CD14-positive monocyte (primary cell): ENCODE results near the gene ASPSCR1. TPM values are rescaled to one million over a fixed set of nuclear protein-coding genes. Genes with fewer than 3 reads are reported as not detected.

Experiments used
- DNase-seq, 3 donors: peaks; one replicate each; pipeline ENCODE4 v3.0.0-alpha.2; 2011 to 2022
- H2AFZ ChIP-seq: 2 replicates; pipeline ENCODE4 v1.6.0; 2012; ENCODE audit warnings: mild to moderate bottlenecking, low read depth, low read length, inconsistent platforms; ENCODE audit not compliant: insufficient read depth, poor library complexity, severe bottlenecking
- H3K27ac ChIP-seq, 2 donors: 1 replicate in 1 of 2; 2 replicates in 1 of 2; pipeline ENCODE4 v1.5.1; 2012 to 2013; ENCODE audit warnings: low read length in 2 of 2, control low read depth in 1 of 2, inconsistent platforms in 1 of 2, low read depth in 1 of 2, mild to moderate bottlenecking in 1 of 2
- H3K27me3 ChIP-seq, 2 donors: one replicate each; pipeline versions ENCODE4 v1.6.0 to v1.6.1; 2011 to 2013; ENCODE audit warnings: low read length in 2 of 2; ENCODE audit not compliant: control insufficient read depth in 2 of 2, insufficient read depth in 2 of 2
- H3K36me3 ChIP-seq, 2 donors: replicated peaks in 1 of 2; 1 replicate in 1 of 2; 2 replicates in 1 of 2; pipeline versions ENCODE4 v1.5.1 to v1.6.1; 2012 to 2013; ENCODE audit warnings: low read length in 2 of 2, control low read depth in 1 of 2, inconsistent platforms in 1 of 2, mild to moderate bottlenecking in 1 of 2; ENCODE audit not compliant: insufficient read depth in 2 of 2, control insufficient read depth in 1 of 2
- H3K4me1 ChIP-seq, 2 donors: 1 replicate in 1 of 2; 2 replicates in 1 of 2; pipeline versions ENCODE4 v1.5.1 to v1.6.1; 2012 to 2013; ENCODE audit warnings: low read length in 2 of 2, control low read depth in 1 of 2, inconsistent platforms in 1 of 2, mild to moderate bottlenecking in 1 of 2, moderate library complexity in 1 of 2; ENCODE audit not compliant: insufficient read depth in 2 of 2, control insufficient read depth in 1 of 2
- H3K4me2 ChIP-seq: replicated peaks from 2 replicates; pipeline ENCODE3; 2012; ENCODE audit warnings: low read length, moderate library complexity, mild to moderate bottlenecking; ENCODE audit not compliant: poor library complexity, severe bottlenecking; ENCODE audit errors: extremely low read depth
- H3K4me3 ChIP-seq, 3 experiments: fragments of 200-600 bp in 1 of 3; sonication (generic) in 1 of 3; replicated peaks in 1 of 3; 1 replicate in 2 of 3; 2 replicates in 1 of 3; pipeline ENCODE4 v1.5.1; 2011 to 2013; ENCODE audit warnings: low read length in 3 of 3, mild to moderate bottlenecking in 3 of 3, control low read depth in 2 of 3, low read depth in 2 of 3, inconsistent platforms in 1 of 3, moderate library complexity in 1 of 3
- H3K79me2 ChIP-seq: 2 replicates; pipeline ENCODE4 v1.6.0; 2012; ENCODE audit warnings: mild to moderate bottlenecking, control low read depth, inconsistent platforms, low read length, moderate library complexity; ENCODE audit not compliant: insufficient read depth
- H3K9ac ChIP-seq: 2 replicates; pipeline ENCODE4 v1.6.0; 2017; ENCODE audit warnings: low read length, mild to moderate bottlenecking; ENCODE audit not compliant: insufficient read depth, poor library complexity, severe bottlenecking
- H3K9me3 ChIP-seq, 2 donors: replicated peaks in 1 of 2; 1 replicate in 1 of 2; 2 replicates in 1 of 2; pipeline versions ENCODE4 v1.5.1 to v1.6.1; 2012 to 2013; ENCODE audit warnings: low read length in 2 of 2, control low read depth in 1 of 2; ENCODE audit not compliant: control insufficient read depth in 1 of 2, insufficient read depth in 1 of 2
- H4K20me1 ChIP-seq: 2 replicates; pipeline ENCODE4 v1.6.0; 2012; ENCODE audit warnings: mild to moderate bottlenecking, low read length, control low read depth, moderate library complexity; ENCODE audit not compliant: insufficient read depth
- H3K27ac Mint-ChIP-seq, 7 donors: one replicate each; pipeline ENCODE4 v1.8.0; 2020; ENCODE audit warnings: mild to moderate bottlenecking in 7 of 7, mixed read lengths in 7 of 7, moderate library complexity in 6 of 7, inconsistent platforms in 2 of 7
- H3K27me3 Mint-ChIP-seq, 3 donors: one replicate each; pipeline ENCODE4 v1.8.0; 2021 to 2022; ENCODE audit warnings: low read depth in 3 of 3, mild to moderate bottlenecking in 3 of 3, mixed read lengths in 3 of 3, moderate library complexity in 3 of 3, inconsistent platforms in 1 of 3
- H3K36me3 Mint-ChIP-seq, 2 donors: one replicate each; pipeline ENCODE4 v1.8.0; 2020; ENCODE audit warnings: mixed read lengths in 2 of 2, inconsistent platforms in 1 of 2, mild to moderate bottlenecking in 1 of 2
- H3K4me1 Mint-ChIP-seq: one replicate; pipeline ENCODE4 v1.8.0; 2020; ENCODE audit warnings: mild to moderate bottlenecking, mixed read lengths
- H3K4me3 Mint-ChIP-seq, 2 donors: one replicate each; pipeline ENCODE4 v1.8.0; 2020; ENCODE audit warnings: mild to moderate bottlenecking in 2 of 2, mixed read lengths in 2 of 2, moderate library complexity in 1 of 2
- H3K9me3 Mint-ChIP-seq, 7 donors: one replicate each; pipeline ENCODE4 v1.8.0; 2020 to 2022; ENCODE audit warnings: mixed read lengths in 7 of 7, mild to moderate bottlenecking in 6 of 7, moderate library complexity in 6 of 7, inconsistent platforms in 2 of 7
- CTCF ChIP-seq: fragments of 200-600 bp; IDR thresholded peaks from one replicate; pipeline ENCODE4 v1.8.0; 2022; ENCODE audit warnings: antibody characterized with exemption, mild to moderate bottlenecking
- WGBS: methylation state at CpG from one replicate; pipeline ENCODE4 v1.1.5; 2013; ENCODE audit warnings: missing lambda C conversion rate; ENCODE audit not compliant: insufficient coverage; 5-methylcytosine and 5-hydroxymethylcytosine counted together
- intact Hi-C, 2 donors: fragments of 100-400 bp; cut with micrococcal nuclease; formaldehyde crosslinking; loops; one replicate each; pipeline versions ENCODE4 v1.15.0 to v1.15.1; 2023
- polyA plus RNA-seq, 3 donors: library from polyadenylated mRNA; depleted of rRNA in 1 of 3; unstranded in 2 of 3; stranded (reverse) in 1 of 3; fragments of 300-500 nt in 2 of 3; fragments of >200 nt in 1 of 3; fragmentation: Illumina TruSeq in 2 of 3; gene quantifications; 1 replicate in 2 of 3; 2 replicates in 1 of 3; pipeline ENCODE4 v1.2.3, GENCODE V29; 2012 to 2021

The ASPSCR1 gene
- polyA plus RNA-seq, 3 donors, result 25.5 to 31.9 (median 25.6) TPM

- Histone ChIP-seq H3K4me3 (no peak overlapping the region), H3K27ac (no peak overlapping the region), H3K4me2 (no peak overlapping the region), H3K9me3 (no peaks in the 10 kb centered on the region), H3K36me3 (peaks cover 0 to 9% of the 10 kb centered on the region in 2 donors), H3K9ac (no peak overlapping the region), H4K20me1 (peaks cover 7% of the 10 kb centered on the region), H2AFZ (no peak overlapping the region), H3K79me2 (no peaks in the 10 kb centered on the region), H3K4me1 (no peaks in the 10 kb centered on the region), H3K27me3 (no peaks in the 10 kb centered on the region)
- 98% methylated on average over 25 of the region's 30 CpGs for WGBS
- Mint-ChIP-seq H3K4me3 (no peak overlapping the region), H3K27me3 (peaks cover 2 to 3% (median 2%) of the 10 kb centered on the region in 3 donors), H3K27ac (no peak overlapping the region), H3K4me1 (no peaks in the 10 kb centered on the region), H3K36me3 (peaks cover 0 to 12% of the 10 kb centered on the region in 2 donors), H3K9me3 (no peaks in the 10 kb centered on the region)
- intact Hi-C loops, result no loop called here
- DNase-seq, result no peak
- TF ChIP-seq CTCF, result no peak
Measured at GRCh38 chr17:82005701-82006348, 28.4 kb downstream of the ASPSCR1 start.

GRCh38 chr17:82006468-82007227, 29.2 kb downstream of the ASPSCR1 start:
- WGBS, result 97% methylated on average over 15 of the region's 24 CpGs
- Histone ChIP-seq H3K4me2 (no peak overlapping the region), H3K27ac (no peak overlapping the region), H2AFZ (no peak overlapping the region), H3K4me1 (no peaks in the 10 kb centered on the region), H3K9me3 (no peaks in the 10 kb centered on the region), H4K20me1 (peaks cover 7% of the 10 kb centered on the region), H3K36me3 (peaks cover 4 to 9% of the 10 kb centered on the region in 2 donors), H3K9ac (no peak overlapping the region), H3K27me3 (no peaks in the 10 kb centered on the region), H3K79me2 (no peaks in the 10 kb centered on the region), H3K4me3 (no peak overlapping the region)
- H3K9me3 Mint-ChIP-seq, result no peaks in the 10 kb centered on the region
- intact Hi-C loops, result no loop called here
- no peak overlapping the region for H3K27ac Mint-ChIP-seq
- H3K27me3 Mint-ChIP-seq, result peaks cover 2 to 4% (median 2%) of the 10 kb centered on the region in 3 donors
- no peak overlapping the region for H3K4me3 Mint-ChIP-seq
- no peak for DNase-seq
- no peak for TF ChIP-seq CTCF
- no peaks in the 10 kb centered on the region for H3K4me1 Mint-ChIP-seq
- peaks cover 2 to 14% of the 10 kb centered on the region in 2 donors for H3K36me3 Mint-ChIP-seq
